ENCODE data around the gene MT1F.

Gene MT1F

GRCh38 chr16:56645311-56645710 is 12.4 kb upstream of the MT1F start:
- no peak for DNase-seq (ENCODE audit: low read depth)
- TF ChIP-seq CTCF (IDR thresholded peaks at IDR 0.05; ENCODE audit: control insufficient read depth, insufficient read depth, low read depth, low read length, missing control alignments) = no peak
- no peak overlapping the region for H3K4me3 ChIP-seq (ENCODE audit: control insufficient read depth, low read depth, low read length)

- no peak for DNase-seq (ENCODE audit: low read depth)
- no peak overlapping the region for H3K4me3 ChIP-seq (ENCODE audit: control insufficient read depth, low read depth, low read length)
- TF ChIP-seq CTCF (IDR thresholded peaks at IDR 0.05; ENCODE audit: control insufficient read depth, insufficient read depth, low read depth, low read length, missing control alignments) = no peak
Measured at GRCh38 chr16:56645838-56646237, 11.9 kb upstream of the MT1F start.

- no peak overlapping the region for H3K4me3 ChIP-seq (ENCODE audit: control insufficient read depth, low read depth, low read length)
- no peak for DNase-seq (ENCODE audit: low read depth)
- TF ChIP-seq CTCF (IDR thresholded peaks at IDR 0.05; ENCODE audit: control insufficient read depth, insufficient read depth, low read depth, low read length, missing control alignments) = no peak
Measured at GRCh38 chr16:56647641-56648431, 9.9 kb upstream of the MT1F start.

- DNase-seq (ENCODE audit: low read depth) = no peak
- TF ChIP-seq CTCF (IDR thresholded peaks at IDR 0.05; ENCODE audit: control insufficient read depth, insufficient read depth, low read depth, low read length, missing control alignments) = no peak
- H3K4me3 ChIP-seq (ENCODE audit: control insufficient read depth, low read depth, low read length) = no peak overlapping the region
Measured at GRCh38 chr16:56649271-56649670, 8.5 kb upstream of the MT1F start.

DNA sequence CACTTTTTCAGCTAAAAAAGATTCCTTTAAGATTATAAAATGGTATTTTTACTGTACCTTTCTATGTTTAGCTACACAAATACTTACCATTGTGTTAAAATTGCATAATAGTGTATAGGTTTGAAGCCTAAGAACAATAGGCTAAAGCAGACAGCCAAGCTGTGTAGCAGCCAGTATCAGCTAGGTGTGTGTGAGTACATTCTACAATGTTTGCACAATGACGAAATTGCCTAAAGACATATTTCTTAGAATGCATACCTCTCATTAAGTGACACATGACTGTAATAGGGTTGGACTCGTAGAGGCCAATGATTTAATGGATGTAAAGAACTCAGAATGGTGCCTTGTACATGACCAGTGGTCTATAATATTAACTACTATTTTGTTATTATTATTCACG is 7.9 kb upstream of the MT1F start:
- no peak for DNase-seq (ENCODE audit: low read depth)
- no peak for TF ChIP-seq CTCF (IDR thresholded peaks at IDR 0.05; ENCODE audit: control insufficient read depth, insufficient read depth, low read depth, low read length, missing control alignments)
- H3K4me3 ChIP-seq (ENCODE audit: control insufficient read depth, low read depth, low read length) = no peak overlapping the region

DNA sequence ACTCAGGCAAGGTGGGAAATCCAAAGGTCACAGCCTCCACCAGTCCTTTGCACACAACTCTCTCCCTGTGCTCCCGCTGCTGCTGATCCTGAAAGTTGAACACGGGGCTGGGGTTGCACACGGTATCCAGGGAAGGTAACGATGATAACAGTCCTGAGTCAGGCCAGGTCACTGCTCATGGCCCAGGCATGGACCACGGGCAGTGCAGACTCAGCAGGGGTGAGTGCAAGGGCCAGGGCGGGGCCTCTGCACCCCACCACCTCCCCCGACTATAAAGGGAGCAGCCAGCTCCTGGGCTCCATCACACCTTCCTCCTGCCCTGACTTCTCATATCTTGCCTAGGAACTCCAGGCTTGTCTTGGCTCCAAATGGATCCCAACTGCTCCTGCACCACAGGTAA is 6.2 kb upstream of the MT1F start, which contains the start of gene MT1B:
MT1B (plus strand) TSS at position 301 of the 400 bp plus-strand sequence; CDS start at position 369, 68 bp downstream.
- no peak within 1 kb of the TSS for H3K4me3 ChIP-seq (ENCODE audit: control insufficient read depth, low read depth, low read length)
- no peak for DNase-seq (ENCODE audit: low read depth)
- TF ChIP-seq CTCF (IDR thresholded peaks at IDR 0.05; ENCODE audit: control insufficient read depth, insufficient read depth, low read depth, low read length, missing control alignments) = no peak

Data from AG09309 (cell line).